Measurements from ENCODE around the gene SOBP. TPM values are rescaled to one million over a fixed set of nuclear protein-coding genes. Genes with fewer than 3 reads are reported as not detected.
A peak's percentile ranks its signal among the peaks of the same experiment; 100 is the strongest.

Gene SOBP
- total RNA-seq, 6 donors from 2014 or later: 4.4 to 25.1 (median 12.4) TPM

- no peaks in the 10 kb centered on the region for H3K4me1 ChIP-seq
- 69 to 78% methylated on average over 4 of the region's 4 CpGs for WGBS, 2 donors
Observed at GRCh38 chr6:107504270-107505026, 14.5 kb downstream of the SOBP start.

DNA sequence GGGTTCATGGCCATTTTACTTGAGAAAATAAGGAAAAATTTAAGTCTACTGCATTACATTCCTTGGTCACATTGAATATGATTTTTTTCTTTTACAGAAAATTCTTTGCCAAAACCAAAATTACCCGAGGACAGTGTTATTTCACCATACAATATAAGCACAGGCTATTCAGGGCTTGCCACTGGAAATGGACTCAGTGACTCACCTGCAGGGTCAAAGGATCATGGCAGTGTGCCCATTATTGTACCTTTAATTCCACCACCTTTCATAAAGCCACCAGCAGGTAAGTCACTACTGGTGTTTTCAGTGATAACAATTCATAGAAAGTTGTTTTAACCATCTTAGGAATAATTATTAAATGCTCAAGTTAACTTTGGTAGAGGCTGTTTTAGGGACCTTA, 16.2 kb downstream of the SOBP start:
- Histone ChIP-seq H3K36me3 (no peaks in the 10 kb centered on the region), H3K27ac (no peak overlapping the region), H3K4me1 (peaks cover 0 to 3% (median 0%) of the 10 kb centered on the region in 4 donors), H3K27me3 (no peaks in the 10 kb centered on the region), H3K4me3 (no peak overlapping the region), H3K9me3 (no peaks in the 10 kb centered on the region)
- no peak for TF ChIP-seq POLR2AphosphoS5 (IDR thresholded peaks at IDR 0.05)
- no peak for DNase-seq
- no peak for ATAC-seq (ENCODE audit: low FRiP score in 2 of 2)
- WGBS, 2 donors: 82 to 89% methylated on average over 1 of the region's 1 CpG

More at GRCh38 chr6:107504270-107505026, 14.5 kb downstream of the SOBP start:
- H3K36me3 ChIP-seq: no peaks in the 10 kb centered on the region
- DNase-seq (no peak), ATAC-seq (ENCODE audit: low FRiP score in 2 of 2) (no peak)
- no peaks in the 10 kb centered on the region for H3K9me3 ChIP-seq
- no peaks in the 10 kb centered on the region for H3K27me3 ChIP-seq
- no peak overlapping the region for H3K4me3 ChIP-seq
- H3K27ac ChIP-seq: no peak overlapping the region
- TF ChIP-seq EP300 (IDR thresholded peaks at IDR 0.05) (no peak), POLR2A (IDR thresholded peaks at IDR 0.05) (no peak), POLR2AphosphoS5 (IDR thresholded peaks at IDR 0.05) (no peak)
- TF ChIP-seq, protein P1, sequence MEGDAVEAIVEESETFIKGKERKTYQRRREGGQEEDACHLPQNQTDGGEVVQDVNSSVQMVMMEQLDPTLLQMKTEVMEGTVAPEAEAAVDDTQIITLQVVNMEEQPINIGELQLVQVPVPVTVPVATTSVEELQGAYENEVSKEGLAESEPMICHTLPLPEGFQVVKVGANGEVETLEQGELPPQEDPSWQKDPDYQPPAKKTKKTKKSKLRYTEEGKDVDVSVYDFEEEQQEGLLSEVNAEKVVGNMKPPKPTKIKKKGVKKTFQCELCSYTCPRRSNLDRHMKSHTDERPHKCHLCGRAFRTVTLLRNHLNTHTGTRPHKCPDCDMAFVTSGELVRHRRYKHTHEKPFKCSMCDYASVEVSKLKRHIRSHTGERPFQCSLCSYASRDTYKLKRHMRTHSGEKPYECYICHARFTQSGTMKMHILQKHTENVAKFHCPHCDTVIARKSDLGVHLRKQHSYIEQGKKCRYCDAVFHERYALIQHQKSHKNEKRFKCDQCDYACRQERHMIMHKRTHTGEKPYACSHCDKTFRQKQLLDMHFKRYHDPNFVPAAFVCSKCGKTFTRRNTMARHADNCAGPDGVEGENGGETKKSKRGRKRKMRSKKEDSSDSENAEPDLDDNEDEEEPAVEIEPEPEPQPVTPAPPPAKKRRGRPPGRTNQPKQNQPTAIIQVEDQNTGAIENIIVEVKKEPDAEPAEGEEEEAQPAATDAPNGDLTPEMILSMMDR (IDR thresholded peaks at IDR 0.05): no peak

DNA sequence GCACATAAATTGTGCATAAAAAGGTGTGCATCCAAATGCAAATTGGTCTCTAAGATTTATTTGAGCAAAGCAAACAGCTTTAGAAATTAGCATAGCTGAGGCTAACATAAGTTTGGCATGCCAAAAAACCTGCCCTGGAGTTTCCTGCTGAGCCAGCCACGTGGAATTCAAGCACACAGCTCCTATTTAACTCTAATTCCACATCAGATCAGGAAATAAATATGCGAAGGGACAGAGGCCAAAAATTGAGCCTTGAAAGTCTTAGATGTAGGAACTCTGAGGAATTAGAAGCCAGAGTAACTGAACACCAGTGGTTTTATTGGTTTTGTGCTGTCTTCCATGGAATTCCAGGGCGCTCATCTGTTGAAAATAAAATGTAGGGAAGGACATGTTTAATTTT, 19.6 kb downstream of the SOBP start:
- Histone ChIP-seq H3K4me1 (peaks cover 0 to 3% (median 0%) of the 10 kb centered on the region in 4 donors), H3K36me3 (no peaks in the 10 kb centered on the region), H3K9me3 (no peaks in the 10 kb centered on the region), H3K27me3 (no peaks in the 10 kb centered on the region), H3K4me3 (no peak overlapping the region), H3K27ac (no peak overlapping the region)
- 26 to 68% methylated on average over 3 of the region's 3 CpGs for WGBS, 2 donors
- ATAC-seq (ENCODE audit: low FRiP score in 2 of 2): no peak
- TF ChIP-seq, protein P1 (IDR thresholded peaks at IDR 0.05): no peak
- no peak for TF ChIP-seq EP300 (IDR thresholded peaks at IDR 0.05)
- TF ChIP-seq POLR2A (IDR thresholded peaks at IDR 0.05): no peak
- TF ChIP-seq POLR2AphosphoS5 (IDR thresholded peaks at IDR 0.05): no peak
- DNase-seq: no peak

DNA sequence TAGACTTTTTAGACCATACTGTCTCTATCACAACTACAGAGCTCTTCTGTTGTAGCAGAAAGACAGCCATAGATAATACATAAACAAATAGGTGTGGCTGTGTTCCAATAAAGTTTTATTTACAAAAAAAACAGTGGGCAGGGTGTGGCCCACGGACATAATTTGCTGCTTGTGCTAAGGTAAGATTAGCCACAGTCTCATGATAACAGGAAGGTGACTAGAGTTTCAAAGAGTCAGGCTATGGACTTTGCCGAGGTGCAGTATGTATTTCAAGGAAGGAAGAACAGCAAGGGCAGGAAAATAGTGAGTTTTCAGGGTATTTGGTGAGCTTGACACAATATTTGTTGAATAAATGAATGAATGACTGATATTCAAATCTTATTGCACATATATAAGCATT, 20.2 kb downstream of the SOBP start:
- no peaks in the 10 kb centered on the region for H3K27me3 ChIP-seq
- no peak overlapping the region for H3K27ac ChIP-seq
- no peaks in the 10 kb centered on the region for H3K36me3 ChIP-seq
- H3K9me3 ChIP-seq: peaks cover 0 to under 1% (median 0%) of the 10 kb centered on the region in 4 donors
- ATAC-seq (ENCODE audit: low FRiP score in 2 of 2) (no peak), DNase-seq (no peak)
- no peak overlapping the region for H3K4me3 ChIP-seq
- no peak for TF ChIP-seq POLR2A (IDR thresholded peaks at IDR 0.05)
- no peak for TF ChIP-seq POLR2AphosphoS5 (IDR thresholded peaks at IDR 0.05)
- no peak for TF ChIP-seq EP300 (IDR thresholded peaks at IDR 0.05)
- TF ChIP-seq, protein P1 (IDR thresholded peaks at IDR 0.05): no peak
- 58 to 68% methylated on average over 2 of the region's 2 CpGs for WGBS, 2 donors
- H3K4me1 ChIP-seq: peaks cover 0 to 3% (median 0%) of the 10 kb centered on the region in 4 donors

GRCh38 chr6:107511511-107511993, 21.6 kb downstream of the SOBP start:
- peaks cover 0 to 6% (median 1%) of the 10 kb centered on the region in 4 donors for H3K9me3 ChIP-seq
- 69 to 86% methylated on average over 5 of the region's 5 CpGs for WGBS, 2 donors
- TF ChIP-seq POLR2A (IDR thresholded peaks at IDR 0.05): no peak
- no peak for TF ChIP-seq POLR2AphosphoS5 (IDR thresholded peaks at IDR 0.05)
- TF ChIP-seq, protein P1 (IDR thresholded peaks at IDR 0.05): no peak
- TF ChIP-seq EP300 (IDR thresholded peaks at IDR 0.05): no peak
- no peaks in the 10 kb centered on the region for H3K36me3 ChIP-seq
- H3K27me3 ChIP-seq: no peaks in the 10 kb centered on the region
- ATAC-seq (ENCODE audit: low FRiP score in 2 of 2) (peak in 1 of 2 donors; percentile 63), DNase-seq (no peak)
- peaks cover 0 to 3% (median 0%) of the 10 kb centered on the region in 4 donors for H3K4me1 ChIP-seq
- H3K4me3 ChIP-seq: no peak overlapping the region
- no peak overlapping the region for H3K27ac ChIP-seq

Measured in upper lobe of left lung (tissue), 6 donors.